Measurements from ENCODE around the gene RIPOR2. TPM values are rescaled to one million over a fixed set of nuclear protein-coding genes. Genes with fewer than 3 reads are reported as not detected.

RIPOR2 gene
- total and polyA plus RNA-seq, 8 donors = 2.0 to 19.3 (median 9.4) TPM; not detected in 1

GRCh38 chr6:24779416-24780016, 156.2 kb downstream of the RIPOR2 start:
- Histone ChIP-seq H3K9me3 (no peaks in the 10 kb centered on the region), H3K36me3 (peaks cover 8 to 35% (median 28%) of the 10 kb centered on the region in 4 donors), H3K27ac (peak overlapping the region in 3 of 5 donors; percentile 49 to 99 (median 65)), H3K4me3 (peak overlapping the region in 2 of 4 donors; percentile 8 to 97), H3K4me1 (peaks cover 0 to 45% (median 23%) of the 10 kb centered on the region in 4 donors), H3K27me3 (no peaks in the 10 kb centered on the region)
- no peak for TF ChIP-seq POLR2A (IDR thresholded peaks at IDR 0.05)
- peak in 2 of 3 donors; percentile 79 to 81 for TF ChIP-seq POLR2AphosphoS5 (IDR thresholded peaks at IDR 0.05)
- TF ChIP-seq EP300 (IDR thresholded peaks at IDR 0.05) = no peak
- WGBS, 5 donors = 21 to 45% (median 28%) methylated on average over 3 of the region's 3 CpGs
- peak in 1 of 2 donors; percentile 79 for DNase-seq
- intact Hi-C loops (cut with DNase I; ENCODE audit: low total_unique reads) = no loop called here

- H3K36me3 ChIP-seq = peaks cover 6 to 29% (median 22%) of the 10 kb centered on the region in 4 donors
- H3K4me1 ChIP-seq = peaks cover 0 to 49% (median 26%) of the 10 kb centered on the region in 4 donors
- peak overlapping the region in 1 of 4 donors; percentile 97 for H3K4me3 ChIP-seq
- H3K27me3 ChIP-seq = no peaks in the 10 kb centered on the region
- TF ChIP-seq POLR2A (IDR thresholded peaks at IDR 0.05) (no peak), EP300 (IDR thresholded peaks at IDR 0.05) (no peak), POLR2AphosphoS5 (IDR thresholded peaks at IDR 0.05) (no peak)
- TF ChIP-seq, protein P1, sequence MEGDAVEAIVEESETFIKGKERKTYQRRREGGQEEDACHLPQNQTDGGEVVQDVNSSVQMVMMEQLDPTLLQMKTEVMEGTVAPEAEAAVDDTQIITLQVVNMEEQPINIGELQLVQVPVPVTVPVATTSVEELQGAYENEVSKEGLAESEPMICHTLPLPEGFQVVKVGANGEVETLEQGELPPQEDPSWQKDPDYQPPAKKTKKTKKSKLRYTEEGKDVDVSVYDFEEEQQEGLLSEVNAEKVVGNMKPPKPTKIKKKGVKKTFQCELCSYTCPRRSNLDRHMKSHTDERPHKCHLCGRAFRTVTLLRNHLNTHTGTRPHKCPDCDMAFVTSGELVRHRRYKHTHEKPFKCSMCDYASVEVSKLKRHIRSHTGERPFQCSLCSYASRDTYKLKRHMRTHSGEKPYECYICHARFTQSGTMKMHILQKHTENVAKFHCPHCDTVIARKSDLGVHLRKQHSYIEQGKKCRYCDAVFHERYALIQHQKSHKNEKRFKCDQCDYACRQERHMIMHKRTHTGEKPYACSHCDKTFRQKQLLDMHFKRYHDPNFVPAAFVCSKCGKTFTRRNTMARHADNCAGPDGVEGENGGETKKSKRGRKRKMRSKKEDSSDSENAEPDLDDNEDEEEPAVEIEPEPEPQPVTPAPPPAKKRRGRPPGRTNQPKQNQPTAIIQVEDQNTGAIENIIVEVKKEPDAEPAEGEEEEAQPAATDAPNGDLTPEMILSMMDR (IDR thresholded peaks at IDR 0.05) = no peak
- intact Hi-C loops (cut with DNase I; ENCODE audit: low total_unique reads) = no loop called here
- DNase-seq = no peak
- H3K27ac ChIP-seq = peak overlapping the region in 4 of 5 donors; percentile 0 to 99 (median 26)
- no peaks in the 10 kb centered on the region for H3K9me3 ChIP-seq
These were observed 156.9 kb downstream of the RIPOR2 start for GRCh38 chr6:24778878-24779277.

- H3K36me3 ChIP-seq = peaks cover 3 to 24% (median 18%) of the 10 kb centered on the region in 4 donors
- no peaks in the 10 kb centered on the region for H3K27me3 ChIP-seq
- WGBS, 5 donors = 30 to 86% (median 71%) methylated on average over 1 of the region's 1 CpG
- TF ChIP-seq, protein P1 (IDR thresholded peaks at IDR 0.05) = no peak
- TF ChIP-seq EP300 (IDR thresholded peaks at IDR 0.05) = no peak
- TF ChIP-seq POLR2A (IDR thresholded peaks at IDR 0.05) = no peak
- TF ChIP-seq POLR2AphosphoS5 (IDR thresholded peaks at IDR 0.05) = no peak
- peaks cover 0 to 49% (median 26%) of the 10 kb centered on the region in 4 donors for H3K4me1 ChIP-seq
- peak overlapping the region; percentile 0 to 99 (median 26) for H3K27ac ChIP-seq
- intact Hi-C loops (cut with DNase I; ENCODE audit: low total_unique reads) = no loop called here
- H3K4me3 ChIP-seq = peak overlapping the region; percentile 9 to 97 (median 43)
- no peaks in the 10 kb centered on the region for H3K9me3 ChIP-seq
- peak in 1 of 2 donors; percentile 29 for DNase-seq
These were observed 157.6 kb downstream of the RIPOR2 start for GRCh38 chr6:24778121-24778520.

GRCh38 chr6:24777227-24777626, 158.5 kb downstream of the RIPOR2 start:
- Histone ChIP-seq H3K9me3 (no peaks in the 10 kb centered on the region), H3K36me3 (peaks cover 0 to 17% (median 13%) of the 10 kb centered on the region in 4 donors), H3K27me3 (no peaks in the 10 kb centered on the region), H3K4me3 (peak overlapping the region in 3 of 4 donors; percentile 75 to 97 (median 94)), H3K4me1 (peaks cover 0 to 49% (median 26%) of the 10 kb centered on the region in 4 donors), H3K27ac (peak overlapping the region in 3 of 5 donors; percentile 14 to 99 (median 25))
- 39 to 68% (median 51%) methylated on average over 1 of the region's 1 CpG for WGBS, 5 donors
- intact Hi-C loops (cut with DNase I; ENCODE audit: low total_unique reads) = no loop called here
- TF ChIP-seq POLR2A (IDR thresholded peaks at IDR 0.05) = no peak
- TF ChIP-seq, protein P1 (IDR thresholded peaks at IDR 0.05) = no peak
- TF ChIP-seq POLR2AphosphoS5 (IDR thresholded peaks at IDR 0.05) = no peak
- no peak for TF ChIP-seq EP300 (IDR thresholded peaks at IDR 0.05)
- no peak for DNase-seq

All from stomach (tissue), 9 donors.